GM12878 (cell line): ENCODE data around the gene EN1. TPM values are rescaled to one million over a fixed set of nuclear protein-coding genes. Genes with fewer than 3 reads are reported as not detected.

Experiments
- ATAC-seq: fragments of 200-7000 bp; cut with Tn5 transposase; 3 replicates; pipeline ENCODE4 v1.9.1; 2020; ENCODE audit warnings: mild to moderate bottlenecking, moderate library complexity
- BruUV-seq: library from RNA; stranded (reverse); fragments of 400-500 nt; replicated peaks from 2 replicates; lab custom pipeline; 2021; lab: Mats Ljungman, UMichigan
- CTCF ChIA-PET: fragments of 300-600 bp; sonication (Branson Sonifier 250); formaldehyde crosslinking; extraction: SDS; loops from one replicate; lab custom pipeline; 2021; ENCODE audit warnings: inconsistent platforms; lab: Yijun Ruan, JAX
- POLR2A ChIA-PET: fragments of 350-600 bp; formaldehyde crosslinking; extraction: SDS; loops from one replicate; lab custom pipeline; 2021; ENCODE audit warnings: inconsistent platforms; lab: Charles Lee
- RAD21 ChIA-PET: fragments of 300-600 bp; sonication (Branson Sonifier 250); formaldehyde crosslinking; loops from one replicate; lab custom pipeline; 2023; ENCODE audit warnings: antibody characterized with exemption; ENCODE audit not compliant: unreplicated experiment; lab: Charles Lee
- SMC1A ChIA-PET: fragments of 300-600 bp; sonication (Branson Sonifier 250); formaldehyde crosslinking; loops from one replicate; lab custom pipeline; 2023; ENCODE audit not compliant: unreplicated experiment, uncharacterized antibody; lab: Charles Lee
- DNase-seq: peaks from one replicate; pipeline ENCODE4 v3.0.0-alpha.2; 2011; ENCODE audit warnings: low read depth, low spot score
- FAIRE-seq: peaks from 3 replicates; lab custom pipeline; 2011; peaks lifted over from hg19 to GRCh38; lab: Jason Lieb, UNC
- H2AFZ ChIP-seq: 2 replicates; pipeline ENCODE4 v1.6.0; 2011; ENCODE audit warnings: low read depth, low read length, control low read depth; ENCODE audit not compliant: control insufficient read depth
- H3K27ac ChIP-seq: 2 replicates; pipeline ENCODE4 v1.5.1; 2011; ENCODE audit warnings: control low read depth; ENCODE audit not compliant: control insufficient read depth, insufficient read depth
- H3K27me3 ChIP-seq, 2 experiments: replicated peaks in 1 of 2; 2 replicates each; pipeline versions ENCODE4 v1.6.0 to v1.6.1; 2011; ENCODE audit warnings: low read length in 1 of 2; ENCODE audit not compliant: control insufficient read depth in 2 of 2, insufficient read depth in 2 of 2
- H3K36me3 ChIP-seq, 2 experiments: 2 replicates each; pipeline ENCODE4 v1.5.1; 2011; ENCODE audit warnings: low read length in 1 of 2; ENCODE audit not compliant: control insufficient read depth in 2 of 2, insufficient read depth in 2 of 2
- H3K4me1 ChIP-seq: 2 replicates; pipeline ENCODE4 v1.6.1; 2011; ENCODE audit warnings: mild to moderate bottlenecking, low read length, moderate library complexity, mixed read lengths; ENCODE audit not compliant: control insufficient read depth, insufficient read depth
- H3K4me2 ChIP-seq: 2 replicates; pipeline ENCODE4 v1.6.0; 2011; ENCODE audit warnings: control low read depth; ENCODE audit not compliant: control insufficient read depth, insufficient read depth
- H3K4me3 ChIP-seq: fragments of 200-600 bp; sonication (generic); 2 replicates; pipeline ENCODE4 v1.5.1; 2016
- H3K79me2 ChIP-seq: 2 replicates; pipeline ENCODE4 v1.6.0; 2011; ENCODE audit warnings: low read length; ENCODE audit not compliant: control insufficient read depth, insufficient read depth
- H3K9ac ChIP-seq: 2 replicates; pipeline ENCODE4 v1.8.0; 2011; ENCODE audit warnings: low read length, control low read depth, mixed read lengths; ENCODE audit not compliant: control insufficient read depth, insufficient read depth
- H3K9me3 ChIP-seq: replicated peaks from 3 replicates; pipeline ENCODE4 v1.5.1; 2011; ENCODE audit warnings: mild to moderate bottlenecking, low read length; ENCODE audit not compliant: control insufficient read depth, insufficient read depth
- H4K20me1 ChIP-seq: 2 replicates; pipeline ENCODE4 v1.6.0; 2011; ENCODE audit not compliant: control insufficient read depth, insufficient read depth
- ATF2 ChIP-seq: IDR thresholded peaks from 2 replicates; pipeline ENCODE4 v1.6.1; 2012; ENCODE audit warnings: low read length, inconsistent platforms
- CHD4 ChIP-seq: fragments of 200-600 bp; sonication (generic); IDR thresholded peaks from 2 replicates; pipeline ENCODE4 v1.6.1; 2016; ENCODE audit warnings: mild to moderate bottlenecking
- E4F1 ChIP-seq: fragments of 450-650 bp; IDR thresholded peaks from 2 replicates; pipeline ENCODE4 v1.6.1; 2018; ENCODE audit warnings: borderline replicate concordance, mild to moderate bottlenecking; ENCODE audit not compliant: partially characterized antibody
- EGR1 ChIP-seq, 2 experiments: IDR thresholded peaks; 1 replicate in 1 of 2; 2 replicates in 1 of 2; pipeline ENCODE4 v1.6.1; 2011 to 2012; ENCODE audit warnings: low read depth in 2 of 2, low read length in 2 of 2, borderline replicate concordance in 1 of 2, mild to moderate bottlenecking in 1 of 2, moderate library complexity in 1 of 2
- ESRRA ChIP-seq: IDR thresholded peaks from 2 replicates; pipeline ENCODE4 v1.6.1; 2012; ENCODE audit warnings: mild to moderate bottlenecking, low read length, improper control_type of control experiment
- IKZF1 ChIP-seq: fragments of 450-650 bp; conservative IDR thresholded peaks from 2 replicates; pipeline ENCODE4 v1.6.1; 2017; ENCODE audit warnings: antibody characterized with exemption, mild to moderate bottlenecking
- IRF5 ChIP-seq: fragments of 450-650 bp; IDR thresholded peaks from 2 replicates; pipeline ENCODE4 v1.6.1; 2017; ENCODE audit warnings: borderline replicate concordance
- KLF5 ChIP-seq: fragments of 450-650 bp; IDR thresholded peaks from 2 replicates; pipeline ENCODE4 v1.6.1; 2014; ENCODE audit warnings: mild to moderate bottlenecking; ENCODE audit not compliant: partially characterized antibody
- MLLT1 ChIP-seq: fragments of 450-650 bp; IDR thresholded peaks from 2 replicates; pipeline ENCODE4 v1.6.1; 2016; ENCODE audit warnings: mild to moderate bottlenecking
- MYB ChIP-seq: fragments of 150-350 bp; IDR thresholded peaks from 2 replicates; pipeline ENCODE4 v1.6.1; 2014; ENCODE audit warnings: mild to moderate bottlenecking, low read depth, low read length, borderline replicate concordance
- MYC ChIP-seq: IDR thresholded peaks from 2 replicates; pipeline ENCODE4 v1.6.1; 2011; ENCODE audit warnings: mild to moderate bottlenecking, low read length, moderate library complexity, inconsistent platforms; ENCODE audit not compliant: insufficient read depth, insufficient replicate concordance, insufficient read length, severe bottlenecking
- PBX3 ChIP-seq: IDR thresholded peaks from 2 replicates; pipeline ENCODE4 v1.6.1; 2011; ENCODE audit warnings: mild to moderate bottlenecking, low read depth, low read length, moderate library complexity; ENCODE audit not compliant: insufficient replicate concordance
- POLR2A ChIP-seq: IDR thresholded peaks from 2 replicates; pipeline ENCODE4 v1.6.1; 2011; ENCODE audit warnings: low read depth, mild to moderate bottlenecking, low read length
- RB1 ChIP-seq: fragments of 450-650 bp; formaldehyde crosslinking; IDR thresholded peaks from 2 replicates; pipeline ENCODE4 v1.6.1; 2017; ENCODE audit warnings: mild to moderate bottlenecking, borderline replicate concordance
- SMAD5 ChIP-seq: IDR thresholded peaks from 2 replicates; pipeline ENCODE4 v1.6.1; 2016; ENCODE audit warnings: antibody characterized with exemption, low read depth
- WGBS: methylation state at CpG from one replicate; pipeline ENCODE4 v1.1.6; 2016; ENCODE audit warnings: low lambda C conversion rate; ENCODE audit not compliant: insufficient replicate concordance, insufficient coverage; ENCODE audit errors: missing lambda C conversion rate; 5-methylcytosine and 5-hydroxymethylcytosine counted together
- in situ Hi-C: fragments of 300-500 bp; cut with MboI; formaldehyde crosslinking; loops from 9 replicates; pipeline ENCODE4 v1.14.3; 2018; ENCODE audit warnings: mixed read lengths
- intact Hi-C: fragments of 100-400 bp; cut with micrococcal nuclease; formaldehyde crosslinking; loops from one replicate; pipeline ENCODE4 v1.14.2; 2022; ENCODE audit not compliant: unreplicated experiment
- polyA plus RNA-seq, 11 experiments: library from polyadenylated mRNA; depleted of rRNA in 4 of 11; unstranded in 6 of 11; stranded (reverse) in 5 of 11; fragments of >200 nt; fragmentation: Nextera tagmentation in 4 of 11; fragmentation: Illumina TruSeq in 1 of 11; extraction: Ambion mirVana in 4 of 11; extraction: Trizol in 1 of 11; gene quantifications; 1 replicate in 1 of 11; 2 replicates in 10 of 11; pipeline versions ENCODE4 v1.2.1 to v1.2.3, GENCODE V29; 2011 to 2016; ENCODE audit warnings: inconsistent platforms in 2 of 11, missing spikeins in 2 of 11, low read depth in 1 of 11
- total RNA-seq, 4 experiments: library from RNA; depleted of rRNA in 3 of 4; stranded (reverse); fragments of >200 nt in 3 of 4; fragmentation: Illumina TruSeq in 1 of 4; extraction: Trizol in 1 of 4; gene quantifications; 2 replicates each; pipeline versions ENCODE4 v1.2.1 to v1.2.3, GENCODE V29; 2013 to 2021

EN1 gene
- total and polyA plus RNA-seq, 10 of the 15 experiments (the other 5 are each of a cell fraction or from before 2014, with no cell fraction given): not detected

GRCh38 chr2:118849226-118850167, 2.0 kb upstream of the EN1 start:
- intact Hi-C loops: no loop called here
- H3K9me3 ChIP-seq: no peaks in the 10 kb centered on the region
- CTCF ChIA-PET: no interaction called here
- TF ChIP-seq PBX3: no peak
- TF ChIP-seq IRF5: no peak
- TF ChIP-seq ATF2: no peak
- no peak for TF ChIP-seq SMAD5
- no peak for TF ChIP-seq MYC
- no peak for TF ChIP-seq ESRRA
- no peak for TF ChIP-seq MYB
- TF ChIP-seq RB1: no peak
- no peak for TF ChIP-seq E4F1
- TF ChIP-seq MLLT1: no peak
- no peak for TF ChIP-seq CHD4
- no peak for TF ChIP-seq POLR2A
- no peak for TF ChIP-seq IKZF1
- TF ChIP-seq KLF5: no peak
- TF ChIP-seq EGR1 (IDR thresholded peaks at IDR 0.05; ENCODE audit: borderline replicate concordance in 1 of 2, low read depth in 2 of 2, low read length in 2 of 2): no peak

More at GRCh38 chr2:118849226-118850167, 2.0 kb upstream of the EN1 start:
- H3K27me3 ChIP-seq: peaks cover 12 to 21% of the 10 kb centered on the region in 2 experiments
- ChIA-PET SMC1A (no interaction called here), POLR2A (no interaction called here), RAD21 (no interaction called here)
- FAIRE-seq (no peak), ATAC-seq (no peak), DNase-seq (no peak)
- no TSS peak for BruUV-seq
- H3K4me3 ChIP-seq: no peak overlapping the region
- H4K20me1 ChIP-seq: no peaks in the 10 kb centered on the region
- H3K36me3 ChIP-seq: no peaks in the 10 kb centered on the region
- no peaks in the 10 kb centered on the region for H3K4me1 ChIP-seq
- no peak overlapping the region for H3K9ac ChIP-seq
- WGBS: 39% methylated on average over 51 of the region's 52 CpGs
- H3K79me2 ChIP-seq: no peaks in the 10 kb centered on the region
- in situ Hi-C loops: loop anchor here (25.0 kb wide), 1 partner anchor 812 kb away; no protein-coding TSS in a partner anchor
- no peak overlapping the region for H3K27ac ChIP-seq
- H3K4me2 ChIP-seq: no peak overlapping the region
- no peak overlapping the region for H2AFZ ChIP-seq
